MM.1S (cell line): ENCODE results near the gene TMEM59.

ENCODE experiments used
- EZH2 ChIP-seq: fragments of 300-600 bp; sonication (generic); optimal IDR thresholded peaks from 2 replicates; pipeline ENCODE3; 2017; ENCODE audit warnings: low read depth, mild to moderate bottlenecking, antibody characterized with exemption, low read length, mixed read lengths
- TF ChIP-seq, protein P1 (sequence below): fragments of 300-600 bp; sonication (generic); IDR thresholded peaks from 2 replicates; pipeline ENCODE4 v1.5.1; 2016; ENCODE audit warnings: antibody characterized with exemption, low read length, mixed read lengths

DNA sequence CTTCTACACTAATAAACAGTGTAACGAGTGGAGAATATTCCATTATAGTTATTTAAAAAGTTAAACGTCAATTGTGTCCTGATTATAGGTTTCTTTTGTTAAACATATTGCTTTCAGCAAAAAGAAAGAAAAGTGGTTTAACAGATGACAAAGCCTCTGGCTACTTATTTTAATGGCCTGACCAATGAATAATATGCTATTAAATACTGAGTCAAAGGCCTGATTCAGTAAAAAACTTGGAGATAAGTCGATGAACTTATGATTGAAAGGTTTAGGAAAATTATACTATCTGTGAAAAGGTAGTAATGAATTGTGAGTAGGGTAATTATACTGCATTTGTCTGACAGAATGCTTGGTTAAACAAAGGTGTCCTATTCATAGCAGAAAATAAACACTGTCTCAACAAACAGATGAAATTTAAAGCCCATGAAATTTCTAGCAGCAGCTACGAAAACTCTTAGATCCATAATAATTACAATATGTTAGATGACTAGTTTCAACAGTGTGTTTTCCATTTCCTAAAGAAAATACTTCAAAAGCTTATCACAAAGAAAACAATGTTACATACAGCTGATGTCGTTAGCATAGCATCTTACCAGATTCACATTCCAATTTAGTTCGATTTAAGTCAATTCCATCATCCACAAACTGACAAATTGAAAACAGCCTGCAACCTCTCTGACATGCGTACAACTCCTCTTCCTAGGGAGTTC is 6.2 kb downstream of the TMEM59 start:
- TF ChIP-seq EZH2, result no peak
- TF ChIP-seq, protein P1, sequence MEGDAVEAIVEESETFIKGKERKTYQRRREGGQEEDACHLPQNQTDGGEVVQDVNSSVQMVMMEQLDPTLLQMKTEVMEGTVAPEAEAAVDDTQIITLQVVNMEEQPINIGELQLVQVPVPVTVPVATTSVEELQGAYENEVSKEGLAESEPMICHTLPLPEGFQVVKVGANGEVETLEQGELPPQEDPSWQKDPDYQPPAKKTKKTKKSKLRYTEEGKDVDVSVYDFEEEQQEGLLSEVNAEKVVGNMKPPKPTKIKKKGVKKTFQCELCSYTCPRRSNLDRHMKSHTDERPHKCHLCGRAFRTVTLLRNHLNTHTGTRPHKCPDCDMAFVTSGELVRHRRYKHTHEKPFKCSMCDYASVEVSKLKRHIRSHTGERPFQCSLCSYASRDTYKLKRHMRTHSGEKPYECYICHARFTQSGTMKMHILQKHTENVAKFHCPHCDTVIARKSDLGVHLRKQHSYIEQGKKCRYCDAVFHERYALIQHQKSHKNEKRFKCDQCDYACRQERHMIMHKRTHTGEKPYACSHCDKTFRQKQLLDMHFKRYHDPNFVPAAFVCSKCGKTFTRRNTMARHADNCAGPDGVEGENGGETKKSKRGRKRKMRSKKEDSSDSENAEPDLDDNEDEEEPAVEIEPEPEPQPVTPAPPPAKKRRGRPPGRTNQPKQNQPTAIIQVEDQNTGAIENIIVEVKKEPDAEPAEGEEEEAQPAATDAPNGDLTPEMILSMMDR, result no peak
